PC-9 (cell line): ENCODE measurements around the gene PRXL2B. TPM values are rescaled to one million over a fixed set of nuclear protein-coding genes. Genes with fewer than 3 reads are reported as not detected.
"Not testable (repeated sequence)": the region's sequence is repeated elsewhere in the genome, so short reads cannot be mapped to it uniquely, and the experiment has no call there.

Source experiments
- BruUV-seq: library from RNA; stranded (reverse); fragments of 400-500 nt; replicated peaks from 2 replicates; lab custom pipeline; 2021; lab: Mats Ljungman, UMichigan
- CTCF ChIA-PET: fragments of 300-600 bp; sonication (Branson Sonifier 250); formaldehyde crosslinking; loops from one replicate; lab custom pipeline; 2022; ENCODE audit warnings: antibody characterized with exemption; lab: Charles Lee
- POLR2A ChIA-PET: fragments of 300-600 bp; sonication (Branson Sonifier 250); formaldehyde crosslinking; loops from one replicate; lab custom pipeline; 2022; ENCODE audit warnings: antibody characterized with exemption; ENCODE audit not compliant: unreplicated experiment; lab: Charles Lee
- DNase-seq, 2 experiments: peaks; one replicate each; pipeline versions ENCODE4 v3.0.0 to v3.0.0-alpha.2; 2015 to 2022; ENCODE audit warnings: mixed read lengths in 1 of 2
- H2AFZ ChIP-seq: fragments of 200-600 bp; sonication (generic); 2 replicates; pipeline ENCODE4 v1.8.1; 2017; ENCODE audit warnings: antibody characterized with exemption
- H3F3A ChIP-seq: fragments of 200-600 bp; sonication (generic); 2 replicates; pipeline ENCODE4 v1.8.1; 2017; ENCODE audit warnings: antibody characterized with exemption, mild to moderate bottlenecking, low read depth; ENCODE audit not compliant: insufficient read depth
- H3K27ac ChIP-seq: fragments of 200-600 bp; sonication (generic); 2 replicates; pipeline ENCODE4 v1.6.1; 2016; ENCODE audit warnings: mixed run types
- H3K27me3 ChIP-seq: fragments of 200-600 bp; sonication (generic); 2 replicates; pipeline ENCODE4 v1.6.1; 2016; ENCODE audit warnings: low read depth, mixed run types; ENCODE audit not compliant: insufficient read depth
- H3K36me3 ChIP-seq: fragments of 200-600 bp; sonication (generic); 2 replicates; pipeline ENCODE4 v1.6.1; 2016; ENCODE audit warnings: low read depth, mixed run types
- H3K4me1 ChIP-seq: fragments of 200-600 bp; sonication (generic); replicated peaks from 2 replicates; pipeline ENCODE4 v1.6.1; 2016; ENCODE audit warnings: mixed run types; ENCODE audit not compliant: insufficient read depth
- H3K4me2 ChIP-seq: fragments of 200-600 bp; sonication (generic); 2 replicates; pipeline ENCODE4 v1.6.1; 2017; ENCODE audit warnings: mixed run types
- H3K4me3 ChIP-seq: fragments of 200-600 bp; sonication (generic); 2 replicates; pipeline ENCODE4 v1.6.1; 2016; ENCODE audit warnings: mixed run types
- H3K79me2 ChIP-seq: fragments of 200-600 bp; sonication (generic); 2 replicates; pipeline ENCODE4 v1.6.1; 2017; ENCODE audit warnings: low read depth, mixed run types
- H3K9me2 ChIP-seq: fragments of 200-600 bp; sonication (generic); 2 replicates; pipeline ENCODE4 v1.8.1; 2017; ENCODE audit warnings: mild to moderate bottlenecking; ENCODE audit not compliant: insufficient read depth
- H3K9me3 ChIP-seq: fragments of 200-600 bp; sonication (generic); 2 replicates; pipeline ENCODE4 v1.8.1; 2016; ENCODE audit warnings: low read depth; ENCODE audit not compliant: insufficient read depth
- H4K20me1 ChIP-seq: fragments of 200-600 bp; sonication (generic); 2 replicates; pipeline ENCODE4 v1.8.1; 2017; ENCODE audit not compliant: insufficient read depth
- EZH2 ChIP-seq: fragments of 200-600 bp; sonication (generic); IDR thresholded peaks from 2 replicates; pipeline ENCODE4 v1.8.0; 2017; ENCODE audit warnings: antibody characterized with exemption, low read depth
- intact Hi-C: fragments of 100-400 bp; cut with micrococcal nuclease; formaldehyde crosslinking; loops from one replicate; pipeline ENCODE4 v1.10.0; 2022; ENCODE audit not compliant: unreplicated experiment
- total RNA-seq: library from RNA; stranded (reverse); gene quantifications from 2 replicates; pipeline ENCODE4 v1.2.3, GENCODE V29; 2021
- TF ChIP-seq, protein P1 (sequence below): fragments of 200-600 bp; sonication (generic); conservative IDR thresholded peaks from 2 replicates; pipeline ENCODE4 v1.6.1; 2017; ENCODE audit warnings: mixed run types, antibody characterized with exemption, mild to moderate bottlenecking, moderate library complexity

The PRXL2B gene
- total RNA-seq, 1 experiment from 2014 or later = 26.1 TPM

DNA sequence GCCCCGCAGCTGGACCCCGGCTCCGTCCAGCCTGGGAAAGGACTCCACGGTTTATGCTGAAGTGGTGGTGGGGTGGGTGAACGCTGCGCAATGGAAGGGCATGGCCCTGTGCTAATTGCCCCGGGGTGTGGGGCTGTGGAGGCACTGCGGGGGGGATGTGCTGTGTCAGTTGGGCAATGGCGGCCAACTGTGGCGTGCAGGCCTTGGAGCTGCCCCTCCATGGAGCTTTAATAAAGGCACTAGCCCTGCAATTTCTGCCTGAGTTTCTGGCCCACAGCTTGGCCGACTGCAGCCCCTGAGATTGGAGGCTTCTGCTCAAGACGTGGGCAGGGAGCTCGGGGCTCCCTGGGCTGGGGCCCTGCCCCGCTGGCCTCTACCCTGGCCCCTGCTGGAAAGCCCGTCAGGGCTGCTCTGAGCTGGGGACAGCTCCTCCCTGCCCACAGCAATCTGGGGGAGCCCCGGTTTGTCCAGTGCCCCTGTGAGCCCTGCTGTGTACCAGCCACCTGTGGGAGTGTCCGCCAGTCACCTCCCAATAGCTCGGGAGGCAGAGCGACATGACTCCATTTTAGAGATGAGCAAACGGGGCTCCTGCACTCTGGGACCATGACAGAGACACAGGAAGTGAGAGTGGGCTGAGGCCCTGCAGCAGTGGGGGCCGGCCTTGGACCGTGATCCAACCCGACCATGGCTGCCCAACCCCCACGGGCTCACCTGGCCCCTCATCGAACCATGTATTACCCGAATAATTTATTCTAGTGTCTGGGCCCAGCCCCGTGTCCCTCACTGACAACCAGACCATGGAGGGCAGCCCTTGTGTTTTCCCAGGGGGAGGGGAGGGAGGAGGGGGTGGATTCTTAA, 39.1 kb upstream of the PRXL2B start:
- CTCF ChIA-PET = interaction anchor here (0.5 to 0.9 kb wide), 4 partner anchors 38 to 352 kb away, joined by 3 to 7 read pairs (median 4); no protein-coding TSS in a partner anchor
- peak overlapping the region; percentile 87 for H3K4me3 ChIP-seq
- intact Hi-C loops = loop anchor here (1.0 to 10.0 kb wide), 7 partner anchors 21 to 352 kb away; partner anchors contain the start of genes MORN1, PANK4, PRXL2B and RER1
- peak overlapping the region; percentile 94 for H3K4me2 ChIP-seq
- TF ChIP-seq, protein P1, sequence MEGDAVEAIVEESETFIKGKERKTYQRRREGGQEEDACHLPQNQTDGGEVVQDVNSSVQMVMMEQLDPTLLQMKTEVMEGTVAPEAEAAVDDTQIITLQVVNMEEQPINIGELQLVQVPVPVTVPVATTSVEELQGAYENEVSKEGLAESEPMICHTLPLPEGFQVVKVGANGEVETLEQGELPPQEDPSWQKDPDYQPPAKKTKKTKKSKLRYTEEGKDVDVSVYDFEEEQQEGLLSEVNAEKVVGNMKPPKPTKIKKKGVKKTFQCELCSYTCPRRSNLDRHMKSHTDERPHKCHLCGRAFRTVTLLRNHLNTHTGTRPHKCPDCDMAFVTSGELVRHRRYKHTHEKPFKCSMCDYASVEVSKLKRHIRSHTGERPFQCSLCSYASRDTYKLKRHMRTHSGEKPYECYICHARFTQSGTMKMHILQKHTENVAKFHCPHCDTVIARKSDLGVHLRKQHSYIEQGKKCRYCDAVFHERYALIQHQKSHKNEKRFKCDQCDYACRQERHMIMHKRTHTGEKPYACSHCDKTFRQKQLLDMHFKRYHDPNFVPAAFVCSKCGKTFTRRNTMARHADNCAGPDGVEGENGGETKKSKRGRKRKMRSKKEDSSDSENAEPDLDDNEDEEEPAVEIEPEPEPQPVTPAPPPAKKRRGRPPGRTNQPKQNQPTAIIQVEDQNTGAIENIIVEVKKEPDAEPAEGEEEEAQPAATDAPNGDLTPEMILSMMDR = no peak
- no peak for TF ChIP-seq EZH2
- POLR2A ChIA-PET = interaction anchor here (0.8 to 1.3 kb wide), 2 partner anchors 38 to 348 kb away, joined by 5 to 9 read pairs; no protein-coding TSS in a partner anchor
- BruUV-seq = no TSS peak
- no peaks in the 10 kb centered on the region for H4K20me1 ChIP-seq
- H3K36me3 ChIP-seq = no peaks in the 10 kb centered on the region
- no peak overlapping the region for H3K27ac ChIP-seq
- H3K9me3 ChIP-seq = no peaks in the 10 kb centered on the region
- H3K27me3 ChIP-seq = no peaks in the 10 kb centered on the region
- H3K79me2 ChIP-seq = no peaks in the 10 kb centered on the region
- peak overlapping the region; percentile 84 for H2AFZ ChIP-seq
- H3F3A ChIP-seq = peaks cover 22% of the 10 kb centered on the region; the same call in 1 of the 2 replicates
- DNase-seq = no peak
- peaks cover 34% of the 10 kb centered on the region for H3K4me1 ChIP-seq
- no peaks in the 10 kb centered on the region for H3K9me2 ChIP-seq

DNA sequence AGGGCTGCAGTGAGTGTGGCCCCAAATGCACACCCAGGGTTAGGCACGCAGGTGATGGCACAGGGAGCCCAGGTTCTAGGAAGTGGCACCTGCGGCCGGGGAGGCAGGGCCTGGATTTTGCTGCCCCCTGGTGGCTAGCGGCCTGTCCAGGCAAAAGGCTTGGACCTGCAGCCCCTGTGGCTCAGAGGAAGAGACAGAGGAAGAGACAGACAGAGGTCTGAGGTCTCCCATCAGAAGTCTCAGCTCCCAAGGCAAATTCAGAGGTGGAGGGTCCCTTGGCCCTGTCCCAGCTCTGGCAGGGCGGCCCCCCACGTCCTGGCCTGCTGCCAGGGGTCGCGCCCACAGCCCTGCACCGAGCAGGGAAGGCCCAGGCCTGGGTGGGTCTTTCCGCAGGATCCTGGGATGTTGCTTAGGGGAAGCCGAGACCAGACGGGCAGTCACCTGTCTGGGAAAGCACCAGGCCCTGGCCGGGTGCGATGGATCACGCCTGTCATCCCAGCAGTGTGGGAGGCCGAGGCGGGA, 38.4 kb upstream of the PRXL2B start:
- Histone ChIP-seq H3K9me3 (no peaks in the 10 kb centered on the region), H3K27ac (peak overlapping the region; percentile 52; the same call in 1 of the 2 replicates), H3K79me2 (no peaks in the 10 kb centered on the region), H3K9me2 (no peaks in the 10 kb centered on the region), H3K36me3 (no peaks in the 10 kb centered on the region), H4K20me1 (no peaks in the 10 kb centered on the region), H3K27me3 (no peaks in the 10 kb centered on the region), H3K4me1 (peaks cover 34% of the 10 kb centered on the region), H3K4me2 (peak overlapping the region; percentile 94), H3F3A (peaks cover 15% of the 10 kb centered on the region; the same call in 1 of the 2 replicates), H2AFZ (no peak overlapping the region), H3K4me3 (peak overlapping the region; percentile 87; the same call in 1 of the 2 replicates)
- TF ChIP-seq, protein P1 = peak; percentile 93
- no peak for TF ChIP-seq EZH2
- ChIA-PET POLR2A (interaction anchor here (0.6 to 1.3 kb wide), 4 partner anchors 22 to 456 kb away, joined by 3 to 13 read pairs (median 8); partner anchors contain the start of gene PANK4), CTCF (interaction anchor here (0.5 to 0.9 kb wide), 3 partner anchors 39 to 353 kb away, joined by 3 to 7 read pairs (median 5); no protein-coding TSS in a partner anchor)
- intact Hi-C loops = loop anchor here (1.0 to 10.0 kb wide), 5 partner anchors 22 to 157 kb away; partner anchors contain the start of genes MORN1, PANK4, PRXL2B and RER1
- BruUV-seq = no TSS peak
- peak; percentile 70 to 85 for DNase-seq

DNA sequence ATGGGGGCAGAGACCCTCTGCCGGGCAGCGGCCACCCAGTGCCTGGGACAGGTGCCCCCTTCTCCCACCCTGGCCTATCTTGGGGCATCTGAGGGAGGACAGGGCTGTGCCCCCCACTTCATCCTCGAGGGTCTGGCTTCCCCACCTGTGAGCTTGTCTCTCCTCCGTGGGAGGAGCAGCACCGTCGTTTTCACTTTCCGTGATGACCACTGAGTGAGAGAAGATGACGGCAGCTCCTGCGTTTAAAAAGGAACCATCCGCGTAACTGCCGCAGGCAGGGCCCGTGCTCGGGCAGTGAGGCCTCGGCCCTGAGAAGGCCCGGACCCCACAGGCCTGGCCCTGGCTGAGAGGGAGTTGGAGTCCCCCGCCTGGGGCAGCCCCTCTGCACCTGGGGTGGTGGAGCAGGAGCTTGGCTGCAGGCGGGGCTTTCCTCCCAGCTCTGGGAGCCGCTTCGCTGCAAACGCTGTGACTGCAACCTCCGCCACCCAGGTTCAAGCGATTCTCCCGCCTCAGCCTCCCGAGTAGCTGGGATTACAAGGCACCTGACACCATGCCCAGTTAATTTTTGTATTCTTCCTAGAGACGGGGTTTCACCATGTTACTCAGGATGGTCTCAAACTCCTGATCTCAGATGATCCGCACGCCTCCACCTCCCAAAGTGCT, 37.1 kb upstream of the PRXL2B start:
- H3K4me1 ChIP-seq = peaks cover 34% of the 10 kb centered on the region
- BruUV-seq, POLR2A ChIA-PET, DNase-seq, H3K36me3 ChIP-seq, H3K4me3 ChIP-seq, H4K20me1 ChIP-seq, H3K9me3 ChIP-seq, H3K27me3 ChIP-seq, H3K9me2 ChIP-seq, CTCF ChIA-PET, H2AFZ ChIP-seq, H3K79me2 ChIP-seq: not testable (repeated sequence)
- H3K27ac ChIP-seq = peak overlapping the region; percentile 52; the same call in 1 of the 2 replicates
- intact Hi-C loops = loop anchor here (10.0 kb wide), 1 partner anchor 95 kb away; no protein-coding TSS in a partner anchor
- H3F3A ChIP-seq = peaks cover 13% of the 10 kb centered on the region; the same call in 1 of the 2 replicates
- peak overlapping the region; percentile 94; the same call in 1 of the 2 replicates for H3K4me2 ChIP-seq

DNA sequence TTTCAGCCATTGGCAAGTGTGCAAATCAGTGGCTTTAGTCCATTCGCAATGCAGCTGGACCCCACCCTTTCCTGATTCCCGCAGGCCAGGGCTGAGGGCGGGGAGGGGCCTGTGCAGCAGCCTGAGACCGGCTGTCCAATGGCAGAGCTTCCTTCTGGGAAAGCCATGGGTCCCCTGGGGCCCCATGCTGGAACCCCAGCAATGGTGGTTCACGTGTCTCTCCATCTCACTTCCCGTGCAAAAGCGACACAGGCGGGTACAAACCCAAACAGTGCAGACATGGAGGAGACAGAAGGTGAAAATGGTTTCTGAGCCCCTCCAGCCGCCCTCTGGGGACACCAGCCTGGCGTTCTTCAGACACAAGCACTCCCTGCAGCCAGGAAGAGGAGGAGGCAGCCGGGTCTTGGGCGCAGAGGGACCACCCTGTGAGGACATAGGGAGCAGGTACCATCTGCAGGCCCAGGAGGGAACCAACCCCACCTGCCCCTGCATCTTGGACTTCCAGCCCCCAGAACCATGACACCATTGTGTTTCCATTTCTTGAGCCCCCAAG, 36.2 kb upstream of the PRXL2B start:
- H3K36me3 ChIP-seq, intact Hi-C loops, DNase-seq, H3K27me3 ChIP-seq, BruUV-seq, H4K20me1 ChIP-seq, H3K9me3 ChIP-seq, H3K4me2 ChIP-seq, H2AFZ ChIP-seq, H3K27ac ChIP-seq, H3K4me3 ChIP-seq, H3K9me2 ChIP-seq, POLR2A ChIA-PET, CTCF ChIA-PET, H3K79me2 ChIP-seq: not testable (repeated sequence)
- Histone ChIP-seq H3K4me1 (peaks cover 26% of the 10 kb centered on the region), H3F3A (peaks cover 13% of the 10 kb centered on the region; the same call in 1 of the 2 replicates)

DNA sequence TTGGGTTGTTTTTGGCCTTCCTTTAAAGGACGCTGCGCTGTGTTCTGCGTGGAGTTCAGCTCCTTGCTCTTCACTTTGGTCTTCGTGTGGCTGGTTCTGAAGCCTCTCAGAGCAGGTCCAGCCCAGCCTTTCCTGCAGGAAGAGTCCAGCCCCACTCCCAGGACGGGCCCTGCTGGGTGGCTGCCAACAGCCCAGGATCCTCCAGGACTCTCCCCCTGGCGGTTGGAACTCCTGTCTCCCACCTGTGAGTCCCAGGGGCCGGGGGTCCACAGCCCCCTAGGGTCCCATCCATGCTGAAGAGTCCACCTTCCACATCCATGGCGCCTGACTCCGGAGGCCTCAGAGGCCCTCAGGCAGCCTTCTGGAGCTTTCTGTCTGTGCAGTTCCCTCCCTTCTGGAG, 35.0 kb upstream of the PRXL2B start:
- H3F3A ChIP-seq, H3K27ac ChIP-seq, BruUV-seq, H3K4me2 ChIP-seq, H3K4me3 ChIP-seq, H3K9me2 ChIP-seq, DNase-seq, POLR2A ChIA-PET, intact Hi-C loops, H2AFZ ChIP-seq, H3K27me3 ChIP-seq, H4K20me1 ChIP-seq, H3K79me2 ChIP-seq, H3K9me3 ChIP-seq, H3K36me3 ChIP-seq, CTCF ChIA-PET: not testable (repeated sequence)
- H3K4me1 ChIP-seq = peaks cover 21% of the 10 kb centered on the region; the same call in 1 of the 2 replicates
